DMS79 treated with DMSO at 0.1 percent for 48 hours (cell line): ENCODE measurements around the gene CCNJ.

Experiments
- DNase-seq: peaks from one replicate; lab custom pipeline; 2025; lab: John Stamatoyannopoulos, UW

The CCNJ gene

DNA sequence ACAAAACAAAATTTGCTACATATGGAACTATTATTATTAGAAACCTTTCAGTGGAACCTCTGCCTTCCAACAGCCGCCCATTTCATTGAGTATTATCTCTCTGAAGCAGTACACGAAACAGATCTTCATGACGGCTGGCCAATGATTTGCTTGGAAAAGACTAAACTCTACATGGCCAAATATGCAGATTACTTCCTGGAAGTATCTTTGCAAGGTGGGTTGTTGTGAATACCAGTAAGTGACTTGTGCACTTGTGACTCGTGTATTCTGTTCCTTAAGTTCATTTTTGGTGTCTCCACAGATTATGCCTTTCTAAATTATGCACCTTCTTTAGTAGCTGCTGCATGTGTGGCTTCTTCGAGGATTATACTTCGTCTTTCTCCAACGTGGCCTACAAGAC, 13.4 kb downstream of the CCNJ start:
- DNase-seq = no peak

DNA sequence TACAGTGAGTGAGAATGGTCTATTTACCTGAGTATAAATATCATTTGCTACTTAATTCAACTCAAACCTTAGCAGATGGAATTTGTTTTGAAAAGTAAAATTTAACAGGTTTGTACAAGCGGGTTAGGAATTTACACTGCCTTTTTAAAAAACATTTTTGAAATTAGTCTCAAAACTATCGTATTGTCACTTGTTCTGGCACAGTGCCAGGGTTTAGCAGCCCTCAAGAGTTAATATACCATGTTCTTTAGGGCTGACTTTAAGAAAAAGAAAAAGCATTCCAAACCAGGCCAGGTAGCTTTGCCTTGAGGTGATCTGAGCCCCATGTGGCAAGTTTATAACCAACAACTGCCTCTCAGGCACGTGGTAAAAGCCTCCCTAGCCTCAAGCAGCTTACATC, 17.8 kb downstream of the CCNJ start:
- no peak for DNase-seq

- no peak for DNase-seq
Observed at GRCh38 chr10:96072674-96073073, 29.3 kb downstream of the CCNJ start.

DNA sequence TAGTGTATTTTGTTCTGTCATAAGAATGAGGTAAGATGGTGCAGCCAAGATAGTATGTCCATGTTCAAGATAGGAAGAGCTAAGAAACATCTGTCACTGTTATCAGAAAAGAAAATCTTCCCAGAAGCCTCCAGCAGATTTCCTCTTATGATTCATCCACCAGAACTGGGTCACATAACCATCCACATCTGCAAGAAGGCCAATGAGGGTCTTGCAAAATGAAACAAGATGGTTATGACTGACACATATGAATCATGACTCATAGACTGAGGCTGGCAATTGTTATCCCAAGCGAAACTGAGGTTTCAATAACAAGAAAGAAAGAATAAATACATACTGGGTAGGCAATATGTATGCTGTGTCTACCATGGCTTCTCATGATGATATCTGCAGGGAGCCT, 30.3 kb downstream of the CCNJ start:
- DNase-seq = no peak

GRCh38 chr10:96074776-96075175, 31.4 kb downstream of the CCNJ start:
- no peak for DNase-seq

- no peak for DNase-seq
Observed at GRCh38 chr10:96075977-96076376, 32.6 kb downstream of the CCNJ start.

GRCh38 chr10:96077156-96077555, 33.8 kb downstream of the CCNJ start:
- DNase-seq = no peak

- no peak for DNase-seq
Observed at GRCh38 chr10:96082153-96082552, 38.8 kb downstream of the CCNJ start.

GRCh38 chr10:96082748-96083147, 39.4 kb downstream of the CCNJ start:
- no peak for DNase-seq

DNA sequence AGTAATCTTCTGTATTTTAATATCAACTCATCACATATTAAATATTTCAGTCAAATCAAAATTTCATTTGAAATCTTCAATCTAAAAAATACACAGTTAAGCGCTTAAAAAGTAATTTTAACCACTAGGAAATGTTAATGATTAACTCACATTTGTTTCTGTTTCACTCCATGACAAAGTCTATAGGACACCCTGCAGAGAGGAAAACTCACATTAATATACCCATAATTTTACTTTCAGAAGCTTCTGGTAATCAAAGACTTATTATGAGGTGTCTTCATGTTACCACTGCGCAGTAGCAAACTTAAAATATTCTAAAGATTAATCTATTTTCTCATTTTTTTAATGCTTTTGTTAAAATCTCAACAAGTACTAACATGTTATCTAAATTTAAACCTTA, 45.7 kb downstream of the CCNJ start:
- no peak for DNase-seq

- DNase-seq = peak; percentile 68
Observed at GRCh38 chr10:96089670-96090462, 46.5 kb downstream of the CCNJ start.

- DNase-seq = no peak
Observed at GRCh38 chr10:96090463-96090800, 47.0 kb downstream of the CCNJ start.

DNA sequence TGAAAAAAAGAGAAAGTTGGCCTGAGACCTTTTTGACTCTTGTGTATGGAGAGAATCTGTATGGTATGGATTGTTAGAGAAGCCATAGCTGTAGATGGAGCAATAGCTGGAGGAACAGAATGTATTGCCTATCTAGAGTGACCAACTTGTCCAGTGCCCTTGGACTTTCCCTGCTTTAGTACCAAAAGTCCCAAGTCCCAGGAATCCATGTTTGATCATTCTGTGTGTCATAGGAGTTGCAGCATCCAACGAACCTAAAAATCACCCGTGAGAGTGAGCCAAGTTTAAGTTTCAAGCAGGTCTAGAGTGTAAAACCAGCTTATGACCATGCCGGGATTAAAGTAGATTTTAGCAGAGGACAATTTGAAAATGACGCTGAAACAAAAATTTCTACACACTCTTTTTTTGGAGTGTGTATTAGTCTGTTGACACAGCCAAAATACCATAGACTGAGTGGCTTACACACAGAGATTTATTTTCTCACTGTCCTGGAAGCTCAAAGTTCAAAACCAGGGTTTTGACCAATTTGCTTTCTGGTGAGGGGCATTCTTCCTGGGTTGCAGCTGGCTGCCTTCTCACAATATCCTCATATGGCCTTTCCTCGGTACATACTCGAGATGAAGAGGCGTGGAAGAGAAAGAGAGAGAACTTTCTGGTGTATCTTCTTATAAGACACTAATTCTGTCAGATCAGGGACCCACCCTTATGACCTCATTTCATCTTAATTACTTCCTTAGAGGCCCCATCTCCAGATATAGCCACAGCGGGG, 49.8 kb downstream of the CCNJ start:
- no peak for DNase-seq

GRCh38 chr10:96093948-96094347, 50.6 kb downstream of the CCNJ start:
- DNase-seq = no peak

DNA sequence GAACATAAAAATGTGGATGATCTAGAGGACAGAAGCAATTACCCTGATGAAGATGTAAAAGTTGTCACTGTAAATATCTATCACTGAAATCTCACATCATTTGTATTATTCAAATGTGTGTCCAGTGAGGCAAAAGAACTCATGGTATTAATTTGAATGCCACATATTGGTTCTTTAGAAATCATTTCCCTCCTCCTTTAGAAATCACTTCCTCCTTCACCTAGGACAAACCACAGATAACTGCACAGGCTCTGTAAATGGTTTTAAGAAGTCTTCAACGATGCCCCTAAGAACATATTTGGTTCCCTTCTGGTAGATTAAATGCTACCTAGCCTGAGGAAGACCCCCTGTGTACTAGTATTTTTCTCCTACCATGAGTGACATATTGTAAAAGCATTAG, 53.6 kb downstream of the CCNJ start:
- no peak for DNase-seq

DNA sequence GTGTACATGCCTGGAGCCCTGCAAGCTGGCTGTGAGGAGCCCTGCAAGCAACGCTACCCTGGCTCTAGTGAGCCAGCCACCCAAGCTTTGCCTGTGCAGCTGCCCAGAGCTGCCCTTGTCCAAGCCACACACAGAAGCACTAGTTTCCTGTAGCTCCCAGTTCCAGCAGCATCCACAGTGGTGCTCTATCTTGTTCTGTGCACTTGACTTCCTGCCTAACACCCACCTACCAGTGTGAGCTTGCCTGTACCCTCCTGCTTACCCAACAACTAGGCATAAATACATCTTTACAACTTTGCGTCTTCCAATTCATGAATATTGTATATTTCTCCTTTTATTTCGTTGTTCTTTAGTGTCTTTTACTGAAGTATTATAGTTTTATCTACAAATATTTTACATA, 54.5 kb downstream of the CCNJ start:
- DNase-seq = no peak

- DNase-seq = no peak
Observed at GRCh38 chr10:96107623-96108038, 64.2 kb downstream of the CCNJ start.
